ENCODE results near the gene SPHK2. TPM values are rescaled to one million over a fixed set of nuclear protein-coding genes. Genes with fewer than 3 reads are reported as not detected.
A peak's percentile ranks its signal among the peaks of the same experiment; 100 is the strongest.

Gene SPHK2
- total RNA-seq (10 to 100 TPM; 11.7 to 27.9 (median 17.9) TPM), polyA plus RNA-seq (10 to 100 TPM in 2 of 3 donors, 1 to 10 TPM in 1; 4.3 to 29.9 (median 12.6) TPM)
- long read RNA-seq, donor 1, partial matches to known transcripts, result 8 of 9 reads
- long read RNA-seq, donor 1, other reads (novel, unspliced or antisense), result 0 of 9 reads
- long read RNA-seq, donor 2, partial matches to known transcripts, result 0 of 4 reads
- long read RNA-seq, donor 2, other reads (novel, unspliced or antisense), result 0 of 4 reads
- long read RNA-seq, donor 3, result 0 reads
- long read RNA-seq, donor 4, partial matches to known transcripts, result 0 of 2 reads
- long read RNA-seq, donor 4, other reads (novel, unspliced or antisense), result 1 of 2 reads
- long read RNA-seq, donor 5, transcript SPHK2-206 (7 exons, 2,866 nt), result major isoform, 11 of 57 reads
- long read RNA-seq, donor 5, transcript SPHK2-201 (7 exons, 2,963 nt), result minor isoform, 7 of 57 reads
- long read RNA-seq, donor 5, partial matches to known transcripts, result 27 of 57 reads
- long read RNA-seq, donor 5, other reads (novel, unspliced or antisense), result 7 of 57 reads
- long read RNA-seq, donor 6, partial matches to known transcripts, result 2 of 4 reads
- long read RNA-seq, donor 6, other reads (novel, unspliced or antisense), result 2 of 4 reads
- long read RNA-seq, donor 7, partial matches to known transcripts, result 7 of 10 reads
- long read RNA-seq, donor 7, other reads (novel, unspliced or antisense), result 0 of 10 reads
- long read RNA-seq, donor 8, partial matches to known transcripts, result 0 of 4 reads
- long read RNA-seq, donor 8, other reads (novel, unspliced or antisense), result 0 of 4 reads
- long read RNA-seq, donor 9, partial matches to known transcripts, result 0 of 2 reads
- long read RNA-seq, donor 9, other reads (novel, unspliced or antisense), result 0 of 2 reads
- long read RNA-seq, donor 10, partial matches to known transcripts, result 13 of 42 reads
- long read RNA-seq, donor 10, other reads (novel, unspliced or antisense), result 28 of 42 reads

GRCh38 chr19:48618916-48619691 is at the start of gene SPHK2, which contains the start of gene RPL18:
SPHK2 (plus strand) TSS chr19:48619506; CDS start chr19:48620515, 1,009 bp downstream.
RPL18 (minus strand) TSS chr19:48619178; CDS start chr19:48619143, 35 bp downstream.
- peak within 1 kb of the TSS; percentile 38 to 97 (median 88) for H3K4me3 ChIP-seq
- TF ChIP-seq POLR2A (IDR thresholded peaks at IDR 0.05), result peak; percentile 86 to 98
- TF ChIP-seq, protein P1, sequence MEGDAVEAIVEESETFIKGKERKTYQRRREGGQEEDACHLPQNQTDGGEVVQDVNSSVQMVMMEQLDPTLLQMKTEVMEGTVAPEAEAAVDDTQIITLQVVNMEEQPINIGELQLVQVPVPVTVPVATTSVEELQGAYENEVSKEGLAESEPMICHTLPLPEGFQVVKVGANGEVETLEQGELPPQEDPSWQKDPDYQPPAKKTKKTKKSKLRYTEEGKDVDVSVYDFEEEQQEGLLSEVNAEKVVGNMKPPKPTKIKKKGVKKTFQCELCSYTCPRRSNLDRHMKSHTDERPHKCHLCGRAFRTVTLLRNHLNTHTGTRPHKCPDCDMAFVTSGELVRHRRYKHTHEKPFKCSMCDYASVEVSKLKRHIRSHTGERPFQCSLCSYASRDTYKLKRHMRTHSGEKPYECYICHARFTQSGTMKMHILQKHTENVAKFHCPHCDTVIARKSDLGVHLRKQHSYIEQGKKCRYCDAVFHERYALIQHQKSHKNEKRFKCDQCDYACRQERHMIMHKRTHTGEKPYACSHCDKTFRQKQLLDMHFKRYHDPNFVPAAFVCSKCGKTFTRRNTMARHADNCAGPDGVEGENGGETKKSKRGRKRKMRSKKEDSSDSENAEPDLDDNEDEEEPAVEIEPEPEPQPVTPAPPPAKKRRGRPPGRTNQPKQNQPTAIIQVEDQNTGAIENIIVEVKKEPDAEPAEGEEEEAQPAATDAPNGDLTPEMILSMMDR (IDR thresholded peaks at IDR 0.05), result peak in 1 of 6 experiments; percentile 14
- WGBS, 4 donors, result 0 to 1% (median 0%) methylated on average over 10 to 69 of the region's 69 CpGs
- DNase-seq, result peak; percentile 97 to 100 (median 98)
- H3K27ac ChIP-seq, result peak within 1 kb of the TSS; percentile 84 to 96 (median 92)
- H3K9me3 ChIP-seq (replicated peaks in 1 of 3), result no peaks in the 10 kb centered on the region
- peaks cover 0 to 30% of the 10 kb centered on the region in 2 donors for H3K36me3 ChIP-seq (replicated peaks in 1 of 2)
- H3K27me3 ChIP-seq, result no peaks in the 10 kb centered on the region
- H3K4me1 ChIP-seq (replicated peaks in 1 of 2), result peaks cover 26 to 45% of the 10 kb centered on the region in 2 donors
- intact Hi-C loops (cut with DNase I), result no loop called here

DNA sequence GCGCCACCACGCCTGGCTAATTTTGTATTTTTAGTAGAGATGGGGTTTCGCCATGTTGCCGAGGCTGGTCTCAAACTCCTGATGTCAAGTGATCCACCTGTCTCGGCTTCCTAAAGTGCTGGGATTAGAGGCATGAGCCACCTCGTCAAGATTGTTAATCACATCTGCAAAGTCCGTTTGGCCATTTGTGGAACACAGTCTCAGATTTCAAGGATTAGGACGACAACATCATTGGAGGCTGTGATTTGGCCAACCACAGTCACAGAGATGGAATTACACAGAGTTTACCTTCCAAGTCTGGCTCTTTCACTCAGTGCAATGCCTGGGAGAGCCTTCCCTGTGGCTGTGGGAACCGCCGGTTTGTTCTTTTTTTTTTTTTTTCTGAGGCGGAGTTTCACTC is 49.5 kb upstream of the SPHK2 start:
- WGBS, 4 donors, result 59 to 71% (median 61%) methylated on average over 8 to 11 of the region's 11 CpGs
- no peak overlapping the region for H3K4me3 ChIP-seq
- no peaks in the 10 kb centered on the region for H3K9me3 ChIP-seq (replicated peaks in 1 of 3)
- no peak for DNase-seq
- no peak overlapping the region for H3K27ac ChIP-seq
- H3K27me3 ChIP-seq, result no peaks in the 10 kb centered on the region
- TF ChIP-seq, protein P1 (IDR thresholded peaks at IDR 0.05), result no peak
- TF ChIP-seq POLR2A (IDR thresholded peaks at IDR 0.05), result no peak
- intact Hi-C loops (cut with DNase I), result no loop called here
- H3K36me3 ChIP-seq (replicated peaks in 1 of 2), result no peaks in the 10 kb centered on the region
- H3K4me1 ChIP-seq (replicated peaks in 1 of 2), result peaks cover 0 to 10% of the 10 kb centered on the region in 2 donors

GRCh38 chr19:48571378-48572162 is 47.7 kb upstream of the SPHK2 start:
- Histone ChIP-seq H3K9me3 (replicated peaks in 1 of 3) (no peaks in the 10 kb centered on the region), H3K27me3 (no peaks in the 10 kb centered on the region), H3K4me3 (no peak overlapping the region), H3K27ac (no peak overlapping the region), H3K36me3 (replicated peaks in 1 of 2) (no peaks in the 10 kb centered on the region), H3K4me1 (replicated peaks in 1 of 2) (peaks cover 0 to 10% of the 10 kb centered on the region in 2 donors)
- intact Hi-C loops (cut with DNase I), result no loop called here
- no peak for DNase-seq
- TF ChIP-seq POLR2A (IDR thresholded peaks at IDR 0.05), result no peak
- TF ChIP-seq, protein P1 (IDR thresholded peaks at IDR 0.05), result no peak
- WGBS, 4 donors, result 68 to 82% (median 72%) methylated on average over 4 to 5 of the region's 5 CpGs

Data from adrenal gland (tissue), 19 donors.